ENCODE measurements around the gene DOK7. TPM values are rescaled to one million over a fixed set of nuclear protein-coding genes. Genes with fewer than 3 reads are reported as not detected.

The DOK7 gene
- total RNA-seq, 1 experiment from 2014 or later: 0.26 TPM

GRCh38 chr4:3524349-3524748 is 61.2 kb downstream of the DOK7 start:
- H3K14ac ChIP-seq (ENCODE audit: insufficient read depth, low read length): no peak overlapping the region
- H2AFZ ChIP-seq (ENCODE audit: low read length): no peak overlapping the region
- no peak overlapping the region for H3K56ac ChIP-seq (ENCODE audit: insufficient read length, low read depth, low read length)
- Mint-ChIP-seq H3K36me3 (ENCODE audit: insufficient read depth in 1 of 3, low read depth in 3 of 3) (peaks cover 23 to 57% (median 50%) of the 10 kb centered on the region in 3 experiments), H3K4me3 (no peak overlapping the region), H3K27me3 (ENCODE audit: low read depth) (no peaks in the 10 kb centered on the region; the same call in 1 of the 2 replicates), H3K4me1 (peaks cover 0 to 11% of the 10 kb centered on the region in 2 experiments; a peak in 2 of 4 replicates), H3K9me3 (no peaks in the 10 kb centered on the region), H3K27ac (no peak overlapping the region)
- no peak overlapping the region for H2BK5ac ChIP-seq (ENCODE audit: insufficient read length, low read length)
- no peak overlapping the region for H4K8ac ChIP-seq (replicated peaks; ENCODE audit: insufficient read length, low read depth, low read length)
- H3K18ac ChIP-seq (ENCODE audit: insufficient read length, low read depth, low read length): no peak overlapping the region
- no peak overlapping the region for H2AK5ac ChIP-seq (ENCODE audit: insufficient read length, low read length)
- no peak overlapping the region for H2BK20ac ChIP-seq (ENCODE audit: low read depth, low read length, poor library complexity, severe bottlenecking)
- H3K23ac ChIP-seq (ENCODE audit: insufficient read length, low read depth, low read length): no peak overlapping the region
- no peak overlapping the region for H3K4me2 ChIP-seq (ENCODE audit: insufficient read depth, insufficient read length, low read length)
- no peak overlapping the region for H4K5ac ChIP-seq (ENCODE audit: insufficient read length, low read depth, low read length)
- no peaks in the 10 kb centered on the region for H3K23me2 ChIP-seq (ENCODE audit: insufficient read length, low read depth, low read length, poor library complexity, severe bottlenecking)
- H3K9me3 ChIP-seq (ENCODE audit: control insufficient read depth, low read depth, low read length): no peaks in the 10 kb centered on the region
- H3K4me1 ChIP-seq (ENCODE audit: insufficient read depth, low read length): no peaks in the 10 kb centered on the region
- TF ChIP-seq CTCF (conservative IDR thresholded peaks at IDR 0.05): no peak
- no peaks in the 10 kb centered on the region for H4K20me1 ChIP-seq (ENCODE audit: control insufficient read depth, insufficient read depth, insufficient read length)
- peaks cover 4% of the 10 kb centered on the region for H3K79me1 ChIP-seq (ENCODE audit: insufficient read depth, low read depth, low read length, poor library complexity, severe bottlenecking)
- no peak overlapping the region for H2BK15ac ChIP-seq (ENCODE audit: low read depth, low read length)
- no peak overlapping the region for H3K27ac ChIP-seq (ENCODE audit: insufficient read length, low read depth, low read length)
- no peak overlapping the region for H2BK12ac ChIP-seq (ENCODE audit: insufficient read length, low read depth, low read length)
- H4K91ac ChIP-seq (ENCODE audit: insufficient read length, low read depth, low read length): no peak overlapping the region
- no peaks in the 10 kb centered on the region for H3K27me3 ChIP-seq (ENCODE audit: insufficient read depth, low read length)
- no peak overlapping the region for H2BK120ac ChIP-seq (ENCODE audit: low read depth, low read length, poor library complexity, severe bottlenecking)
- H3K79me2 ChIP-seq (ENCODE audit: insufficient read depth, low read length): no peaks in the 10 kb centered on the region; the same call in 1 of the 2 replicates
- H3T11ph ChIP-seq (ENCODE audit: low read length): no peak overlapping the region
- no CpG with 5 or more reads among the region's 8 CpGs for WGBS (ENCODE audit: extremely low coverage, insufficient read length, low lambda C conversion rate)
- DNase-seq: no peak
- H3K9ac ChIP-seq (ENCODE audit: extremely low read depth, insufficient read length, low read length): no peak overlapping the region
- no peak overlapping the region for H3K4ac ChIP-seq (ENCODE audit: low read depth, low read length)

Data from H9 (cell line).